DND-41 (cell line): Measurements from ENCODE around the gene COBL.
A peak's percentile ranks its signal among the peaks of the same experiment; 100 is the strongest.

Experiments used
- ATAC-seq: fragments of 200-7000 bp; cut with Tn5 transposase; 3 replicates; pipeline ENCODE4 v1.9.1; 2021; ENCODE audit warnings: low read depth; ENCODE audit not compliant: insufficient read depth
- DNase-seq: peaks from one replicate; pipeline ENCODE4 v3.0.0-alpha.2; 2020
- H2AFZ ChIP-seq: 2 replicates; pipeline ENCODE4 v1.6.0; 2012; ENCODE audit warnings: low read depth, low read length
- H3K27ac ChIP-seq: 2 replicates; pipeline ENCODE4 v1.5.1; 2012; ENCODE audit warnings: low read length, inconsistent platforms
- H3K27me3 ChIP-seq: fragments of 200-600 bp; sonication (generic); 2 replicates; pipeline ENCODE4 v1.6.0; 2012; ENCODE audit warnings: low read length, mild to moderate bottlenecking, inconsistent platforms; ENCODE audit not compliant: insufficient read depth, poor library complexity
- H3K36me3 ChIP-seq: 2 replicates; pipeline ENCODE4 v1.5.1; 2012; ENCODE audit warnings: low read length, inconsistent platforms; ENCODE audit not compliant: insufficient read depth
- H3K4me1 ChIP-seq: 2 replicates; pipeline ENCODE4 v1.5.1; 2012; ENCODE audit warnings: mild to moderate bottlenecking, low read length; ENCODE audit not compliant: insufficient read depth
- H3K4me2 ChIP-seq: 2 replicates; pipeline ENCODE4 v1.6.0; 2012; ENCODE audit warnings: mild to moderate bottlenecking, moderate library complexity, low read length, inconsistent platforms; ENCODE audit not compliant: insufficient read depth
- H3K4me3 ChIP-seq, 2 experiments: fragments of 200-600 bp in 1 of 2; shearing (Covaris generic) in 1 of 2; 2 replicates each; pipeline ENCODE4 v1.5.1; 2012 to 2016; ENCODE audit warnings: inconsistent platforms in 2 of 2, low read length in 2 of 2, mild to moderate bottlenecking in 2 of 2, low read depth in 1 of 2, moderate library complexity in 1 of 2
- H3K79me2 ChIP-seq: 2 replicates; pipeline ENCODE4 v1.6.0; 2012; ENCODE audit warnings: low read length, inconsistent platforms; ENCODE audit not compliant: insufficient read depth
- H3K9ac ChIP-seq: 2 replicates; pipeline ENCODE4 v1.6.0; 2012; ENCODE audit warnings: low read depth, mild to moderate bottlenecking, inconsistent platforms, low read length, moderate library complexity
- H3K9me3 ChIP-seq: 2 replicates; pipeline ENCODE4 v1.5.1; 2012; ENCODE audit warnings: low read length, moderate library complexity, mild to moderate bottlenecking, inconsistent platforms; ENCODE audit not compliant: insufficient read depth, severe bottlenecking
- H4K20me1 ChIP-seq: 2 replicates; pipeline ENCODE4 v1.6.0; 2012; ENCODE audit warnings: low read length; ENCODE audit not compliant: insufficient read depth
- CTCF ChIP-seq: IDR thresholded peaks from 2 replicates; pipeline ENCODE4 v1.5.1; 2012; ENCODE audit warnings: borderline replicate concordance, low read length, moderate library complexity, mild to moderate bottlenecking; ENCODE audit not compliant: poor library complexity, severe bottlenecking; ENCODE audit errors: extremely low read depth
- EZH2 ChIP-seq: IDR thresholded peaks from 3 replicates; pipeline ENCODE4 v1.6.1; 2012; ENCODE audit warnings: borderline replicate concordance, low read depth, mild to moderate bottlenecking, moderate library complexity, low read length, inconsistent platforms; ENCODE audit not compliant: severe bottlenecking

Gene COBL

GRCh38 chr7:51356849-51357516 lies 40.4 kb upstream of the COBL start:
- Histone ChIP-seq H3K4me1 (no peaks in the 10 kb centered on the region), H3K79me2 (no peaks in the 10 kb centered on the region), H3K9ac (no peak overlapping the region), H2AFZ (no peak overlapping the region), H4K20me1 (no peaks in the 10 kb centered on the region), H3K27me3 (no peaks in the 10 kb centered on the region), H3K27ac (no peak overlapping the region), H3K4me2 (no peak overlapping the region), H3K9me3 (no peaks in the 10 kb centered on the region), H3K36me3 (no peaks in the 10 kb centered on the region), H3K4me3 (no peak overlapping the region)
- DNase-seq = no peak
- ATAC-seq = no peak
- TF ChIP-seq CTCF (no peak), EZH2 (no peak)

GRCh38 chr7:51354897-51355296 lies 38.3 kb upstream of the COBL start:
- H3K4me1 ChIP-seq = no peaks in the 10 kb centered on the region
- no peaks in the 10 kb centered on the region for H3K9me3 ChIP-seq
- H3K4me2 ChIP-seq = no peak overlapping the region

GRCh38 chr7:51354434-51354833 lies 37.8 kb upstream of the COBL start:
- Histone ChIP-seq H3K4me1 (no peaks in the 10 kb centered on the region), H3K27ac (no peak overlapping the region), H3K27me3 (no peaks in the 10 kb centered on the region), H2AFZ (no peak overlapping the region), H4K20me1 (no peaks in the 10 kb centered on the region), H3K36me3 (no peaks in the 10 kb centered on the region), H3K9ac (no peak overlapping the region), H3K9me3 (no peaks in the 10 kb centered on the region), H3K4me3 (no peak overlapping the region), H3K4me2 (no peak overlapping the region), H3K79me2 (no peaks in the 10 kb centered on the region)
- ATAC-seq (no peak), DNase-seq (no peak)
- TF ChIP-seq CTCF (no peak), EZH2 (no peak)

More at GRCh38 chr7:51354897-51355296, 38.3 kb upstream of the COBL start:
- ATAC-seq (no peak), DNase-seq (peak; percentile 10)
- Histone ChIP-seq H2AFZ (no peak overlapping the region), H3K27me3 (no peaks in the 10 kb centered on the region), H3K79me2 (no peaks in the 10 kb centered on the region), H3K36me3 (no peaks in the 10 kb centered on the region), H3K9ac (no peak overlapping the region), H3K27ac (no peak overlapping the region), H3K4me3 (no peak overlapping the region), H4K20me1 (no peaks in the 10 kb centered on the region)
- TF ChIP-seq CTCF (peak; percentile 39), EZH2 (no peak)
